K562 (cell line): ENCODE data around the gene DHX57. TPM values are rescaled to one million over a fixed set of nuclear protein-coding genes. Genes with fewer than 3 reads are reported as not detected.
A peak's percentile ranks its signal among the peaks of the same experiment; 100 is the strongest.

Experiments
- ATAC-seq: fragments of 200-7000 bp; cut with Tn5 transposase; 3 replicates; pipeline ENCODE4 v1.9.1; 2020; ENCODE audit warnings: moderate library complexity
- BruUV-seq: library from RNA; stranded (reverse); fragments of 400-500 nt; replicated peaks from 2 replicates; lab custom pipeline; 2021; lab: Mats Ljungman, UMichigan
- CTCF ChIA-PET: fragments of 300-600 bp; formaldehyde crosslinking; extraction: SDS; loops from one replicate; lab custom pipeline; 2021; ENCODE audit warnings: low intra/inter-chr PET ratio; lab: Yijun Ruan, JAX
- POLR2A ChIA-PET: fragments of 300-600, 350-650 bp; sonication (Branson Sonifier 250); formaldehyde crosslinking; extraction: SDS; loops from one replicate; lab custom pipeline; 2021; ENCODE audit warnings: antibody characterized with exemption, inconsistent platforms; lab: Yijun Ruan, JAX
- DNase-seq, 4 experiments: peaks; one replicate each; pipeline versions ENCODE4 v3.0.0 to v3.0.0-alpha.2; 2011 to 2018; ENCODE audit warnings: low spot score in 3 of 4, mixed read lengths in 3 of 4; ENCODE audit errors: extremely low read depth in 1 of 4
- FAIRE-seq: peaks from 2 replicates; lab custom pipeline; 2011; peaks lifted over from hg19 to GRCh38; lab: Jason Lieb, UNC
- H2AFZ ChIP-seq: 2 replicates; pipeline ENCODE4 v1.6.0; 2011; ENCODE audit warnings: low read depth, low read length, control low read depth, inconsistent platforms
- H3K27ac ChIP-seq: fragments of 200-600 bp; 3 replicates; pipeline ENCODE4 v1.8.0; 2011; ENCODE audit warnings: low read depth, mild to moderate bottlenecking, control low read depth, inconsistent platforms, low read length, moderate library complexity, mixed read lengths; ENCODE audit errors: extremely low read depth
- H3K27me3 ChIP-seq, 2 experiments: fragments of 300-600 bp in 1 of 2; 2 replicates in 1 of 2; 3 replicates in 1 of 2; pipeline versions ENCODE4 v1.6.0 to v1.8.0; 2011; ENCODE audit warnings: inconsistent platforms in 2 of 2, low read length in 2 of 2, mild to moderate bottlenecking in 1 of 2, mixed read lengths in 1 of 2, moderate library complexity in 1 of 2; ENCODE audit not compliant: control insufficient read depth in 2 of 2, insufficient read depth in 2 of 2
- H3K36me3 ChIP-seq: fragments of 300-600 bp; 3 replicates; pipeline ENCODE4 v1.8.0; 2011; ENCODE audit warnings: mild to moderate bottlenecking, low read length, inconsistent platforms; ENCODE audit not compliant: control insufficient read depth, insufficient read depth
- H3K4me1 ChIP-seq, 2 experiments: fragments of 200-600 bp in 1 of 2; replicated peaks in 1 of 2; 2 replicates in 1 of 2; 3 replicates in 1 of 2; pipeline versions ENCODE4 v1.5.1 to v1.8.0; 2011; ENCODE audit warnings: inconsistent platforms in 2 of 2, low read length in 2 of 2, mild to moderate bottlenecking in 1 of 2, mixed read lengths in 1 of 2, moderate library complexity in 1 of 2; ENCODE audit not compliant: control insufficient read depth in 2 of 2, insufficient read depth in 2 of 2
- H3K4me2 ChIP-seq: 2 replicates; pipeline ENCODE4 v1.6.1; 2011; ENCODE audit warnings: low read length, control low read depth, inconsistent platforms, mixed read lengths; ENCODE audit not compliant: insufficient read depth
- H3K4me3 ChIP-seq: fragments of 200-600 bp; sonication (generic), shearing (Covaris generic); 2 replicates; pipeline ENCODE4 v1.5.1; 2016; ENCODE audit warnings: control low read depth, inconsistent platforms
- H3K79me2 ChIP-seq: fragments of 200-600 bp; 3 replicates; pipeline ENCODE4 v1.8.0; 2011; ENCODE audit warnings: low read length, inconsistent platforms; ENCODE audit not compliant: control insufficient read depth, insufficient read depth
- H3K9ac ChIP-seq, 2 experiments: 2 replicates each; pipeline versions ENCODE4 v1.6.0 to v1.6.1; 2011; ENCODE audit warnings: low read depth in 2 of 2, low read length in 2 of 2, control low read depth in 1 of 2, inconsistent platforms in 1 of 2, mild to moderate bottlenecking in 1 of 2, mixed read lengths in 1 of 2; ENCODE audit not compliant: insufficient read depth in 1 of 2
- H3K9me1 ChIP-seq: one replicate; pipeline ENCODE4 v1.6.0; 2011; ENCODE audit warnings: inconsistent platforms, mild to moderate bottlenecking, low read length, moderate library complexity; ENCODE audit not compliant: control insufficient read depth, insufficient read depth
- H3K9me3 ChIP-seq: replicated peaks from 2 replicates; pipeline ENCODE4 v1.5.1; 2011; ENCODE audit warnings: low read depth, low read length, inconsistent platforms; ENCODE audit not compliant: control insufficient read depth, insufficient read depth
- H4K20me1 ChIP-seq: replicated peaks from 2 replicates; pipeline ENCODE4 v1.6.1; 2011; ENCODE audit warnings: low read length, inconsistent platforms, mixed read lengths; ENCODE audit not compliant: control insufficient read depth, insufficient read depth
- CEBPG ChIP-seq, 3 experiments: fragments of 200-800 bp in 1 of 3; sonication (Bioruptor generic) in 1 of 3; sonication (generic) in 1 of 3; formaldehyde crosslinking in 1 of 3; IDR thresholded peaks in 2 of 3; conservative IDR thresholded peaks in 1 of 3; 2 replicates each; pipeline versions ENCODE4 v1.6.1 to v1.8.0; 2016 to 2022; ENCODE audit warnings: missing compliant biosample characterization in 2 of 3, missing genetic modification characterization in 2 of 3, mild to moderate bottlenecking in 1 of 3, missing genetic modification reagents in 1 of 3
- CREB5 ChIP-seq: fragments of 250-450 bp; sonication (Bioruptor Pico); IDR thresholded peaks from 2 replicates; pipeline ENCODE4 v1.5.0; 2020; ENCODE audit warnings: mild to moderate bottlenecking
- ETV5 ChIP-seq: sonication (generic); formaldehyde crosslinking; IDR thresholded peaks from 2 replicates; pipeline ENCODE4 v1.4.0; 2020; ENCODE audit warnings: low read depth, mild to moderate bottlenecking, missing genetic modification reagents
- LARP7 ChIP-seq: fragments of 450-650 bp; IDR thresholded peaks from 2 replicates; pipeline ENCODE4 v1.6.1; 2016
- NONO ChIP-seq, 2 experiments: fragments of 200-400 bp in 1 of 2; fragments of 450-650 bp in 1 of 2; formaldehyde crosslinking in 1 of 2; IDR thresholded peaks; 2 replicates each; pipeline ENCODE4 v1.6.1; 2017; ENCODE audit warnings: low read depth in 2 of 2, mild to moderate bottlenecking in 2 of 2, moderate library complexity in 2 of 2, low read length in 1 of 2
- NR0B1 ChIP-seq: fragments of 450-650 bp; IDR thresholded peaks from one replicate; pipeline ENCODE4 v1.6.1; 2018; ENCODE audit warnings: mild to moderate bottlenecking, moderate library complexity; ENCODE audit not compliant: partially characterized antibody
- NR2F6 ChIP-seq: fragments of 450-650 bp; formaldehyde crosslinking; IDR thresholded peaks from 2 replicates; pipeline ENCODE4 v1.4.0; 2020; ENCODE audit warnings: mild to moderate bottlenecking
- RFX7 ChIP-seq: fragments of 250-450 bp; sonication (Bioruptor Pico); IDR thresholded peaks from 2 replicates; pipeline ENCODE4 v1.5.1; 2021; ENCODE audit warnings: mild to moderate bottlenecking
- SMC3 ChIP-seq: conservative IDR thresholded peaks from 2 replicates; pipeline ENCODE4 v1.6.1; 2011; ENCODE audit warnings: low read depth, low read length, improper control_type of control experiment; ENCODE audit not compliant: insufficient read depth
- SUPT5H ChIP-seq: fragments of 450-650 bp; IDR thresholded peaks from 2 replicates; pipeline ENCODE4 v1.6.1; 2016
- TSC22D4 ChIP-seq: fragments of 450-650 bp; IDR thresholded peaks from 2 replicates; pipeline ENCODE4 v1.6.1; 2016; ENCODE audit warnings: missing genetic modification characterization, missing biosample characterization, control low read depth
- ZNF217 ChIP-seq: sonication (generic); formaldehyde crosslinking; IDR thresholded peaks from 2 replicates; pipeline ENCODE4 v1.8.0; 2022; ENCODE audit warnings: mild to moderate bottlenecking, missing genetic modification reagents
- ZNF24 ChIP-seq: fragments of 450-650 bp; IDR thresholded peaks from 2 replicates; pipeline ENCODE4 v1.6.1; 2016
- ZNF41 ChIP-seq: fragments of 250-450 bp; sonication (Bioruptor Pico); conservative IDR thresholded peaks from 2 replicates; pipeline ENCODE4 v1.4.0; 2020; ENCODE audit warnings: mild to moderate bottlenecking
- ZNF431 ChIP-seq: sonication (generic); formaldehyde crosslinking; IDR thresholded peaks from 2 replicates; pipeline ENCODE4 v1.8.0; 2022; ENCODE audit warnings: mild to moderate bottlenecking, missing genetic modification reagents
- ZNF75A ChIP-seq: fragments of 450-650 bp; formaldehyde crosslinking; IDR thresholded peaks from 2 replicates; pipeline ENCODE4 v1.4.0; 2020; ENCODE audit warnings: mild to moderate bottlenecking
- WGBS: fragments of 100-300 bp; shearing (Covaris generic); methylation state at CpG from one replicate; pipeline ENCODE4 v1.1.6; 2016; ENCODE audit warnings: low coverage, mixed read lengths; ENCODE audit not compliant: insufficient coverage; ENCODE audit errors: missing lambda C conversion rate; 5-methylcytosine and 5-hydroxymethylcytosine counted together
- in situ Hi-C: fragments of 300-500 bp; cut with MboI; formaldehyde crosslinking; loops from 4 replicates; pipeline ENCODE4 v1.15.0; 2018; ENCODE audit warnings: inconsistent platforms, mixed read lengths
- intact Hi-C: fragments of 100-400 bp; cut with micrococcal nuclease; formaldehyde crosslinking; loops from 2 replicates; pipeline ENCODE4 v1.14.2; 2022
- polyA plus RNA-seq, 8 experiments: library from polyadenylated mRNA; depleted of rRNA in 4 of 8; stranded (reverse) in 5 of 8; unstranded in 3 of 8; fragments of >200 nt; fragmentation: Nextera tagmentation in 2 of 8; fragmentation: Illumina TruSeq in 1 of 8; extraction: Ambion mirVana in 2 of 8; extraction: Trizol in 1 of 8; gene quantifications; 2 replicates each; pipeline versions ENCODE4 v1.2.1 to v1.2.3, GENCODE V29; 2011 to 2014; ENCODE audit warnings: inconsistent platforms in 1 of 8, missing spikeins in 1 of 8
- total RNA-seq, 7 experiments: library from RNA; depleted of rRNA in 6 of 7; stranded (reverse); fragments of >200 nt in 6 of 7; fragmentation: Illumina TruSeq in 2 of 7; extraction: Trizol in 2 of 7; gene quantifications; 2 replicates each; pipeline versions ENCODE4 v1.2.1 to v1.2.3, GENCODE V29; 2011 to 2021; ENCODE audit warnings: low replicate concordance in 1 of 7

Gene DHX57
- total and polyA plus RNA-seq, 9 of the 15 experiments (the other 6 are each of a cell fraction or from before 2014, with no cell fraction given): 7.4 to 23.6 (median 17.9) TPM

- 69% methylated on average over 5 of the region's 5 CpGs for WGBS
- no peaks in the 10 kb centered on the region for H3K27me3 ChIP-seq
- H3K9me3 ChIP-seq: no peaks in the 10 kb centered on the region
- in situ Hi-C loops: no loop called here
- ChIA-PET CTCF (no interaction called here), POLR2A (no interaction called here)
- no peak for ATAC-seq
- no peak for DNase-seq
- TF ChIP-seq TSC22D4 (tag) (no peak), ZNF431 (CRISPR knock-in tag) (peak; percentile 75; the same call in 1 of the 2 replicates)
- peaks cover 0 to 10% of the 10 kb centered on the region in 2 experiments; a peak in 2 of 5 replicates for H3K4me1 ChIP-seq
- no peak overlapping the region for H3K27ac ChIP-seq
- H3K79me2 ChIP-seq: peaks cover 21% of the 10 kb centered on the region
- no peak overlapping the region for H3K4me2 ChIP-seq
- FAIRE-seq: no peak
- H2AFZ ChIP-seq: no peak overlapping the region
- no peaks in the 10 kb centered on the region for H3K9me1 ChIP-seq
- H3K4me3 ChIP-seq: no peak overlapping the region
- BruUV-seq: no TSS peak
- no peaks in the 10 kb centered on the region for H4K20me1 ChIP-seq
- no peak overlapping the region for H3K9ac ChIP-seq
- H3K36me3 ChIP-seq: no peaks in the 10 kb centered on the region
- intact Hi-C loops: no loop called here
Observed at GRCh38 chr2:38873763-38874162, 2.0 kb downstream of the DHX57 start.

GRCh38 chr2:38871432-38871831 lies 4.3 kb downstream of the DHX57 start:
- Histone ChIP-seq H3K79me2 (peaks cover 21% of the 10 kb centered on the region), H3K9ac (no peak overlapping the region), H3K9me1 (no peaks in the 10 kb centered on the region), H4K20me1 (no peaks in the 10 kb centered on the region), H3K36me3 (peaks cover 11% of the 10 kb centered on the region; the same call in 2 of the 3 replicates), H3K9me3 (no peaks in the 10 kb centered on the region), H3K4me2 (no peak overlapping the region), H3K4me1 (peaks cover 0 to 10% of the 10 kb centered on the region in 2 experiments; a peak in 1 of 5 replicates), H2AFZ (no peak overlapping the region), H3K27me3 (no peaks in the 10 kb centered on the region), H3K4me3 (no peak overlapping the region), H3K27ac (no peak overlapping the region)
- in situ Hi-C loops (no loop called here), intact Hi-C loops (no loop called here)
- ATAC-seq: no peak
- ChIA-PET POLR2A (no interaction called here), CTCF (no interaction called here)
- no TSS peak for BruUV-seq
- FAIRE-seq: no peak
- WGBS: 80% methylated on average over 3 of the region's 3 CpGs
- no peak for DNase-seq
- TF ChIP-seq NR2F6 (CRISPR knock-in tag): no peak
- TF ChIP-seq SMC3: no peak
- no peak for TF ChIP-seq NONO (IDR thresholded peaks at IDR 0.05; ENCODE audit: low read depth in 2 of 2, low read length in 1 of 2)
- no peak for TF ChIP-seq ZNF75A
- TF ChIP-seq CEBPG (CRISPR knock-in tag; IDR thresholded peaks at IDR 0.05): no peak
- TF ChIP-seq CEBPG (tag; conservative IDR thresholded peaks at IDR 0.05 in 1 of 2, IDR thresholded peaks at IDR 0.05 in 1 of 2): no peak
- no peak for TF ChIP-seq LARP7
- no peak for TF ChIP-seq ZNF41 (CRISPR knock-in tag)
- TF ChIP-seq ZNF24: no peak
- TF ChIP-seq CREB5 (CRISPR knock-in tag): no peak
- no peak for TF ChIP-seq RFX7
- no peak for TF ChIP-seq ETV5 (CRISPR knock-in tag)
- no peak for TF ChIP-seq SUPT5H
- TF ChIP-seq ZNF217 (CRISPR knock-in tag): no peak
- TF ChIP-seq NR0B1: no peak
